Naive thymus-derived CD4-positive, alpha-beta T cell (primary cell): ENCODE measurements around the gene RTTN. TPM values are rescaled to one million over a fixed set of nuclear protein-coding genes. Genes with fewer than 3 reads are reported as not detected.

Source experiments
- ATAC-seq: fragments of 150-1000 bp; cut with Tn5 transposase; 2 replicates; pipeline ENCODE4 v1.10.0; 2021; ENCODE audit warnings: mild to moderate bottlenecking, moderate library complexity
- CTCF ChIA-PET: fragments of 350-600 bp; sonication (Branson Sonifier 250); formaldehyde crosslinking; loops from one replicate; lab custom pipeline; 2021; ENCODE audit warnings: antibody characterized with exemption; lab: Charles Lee
- POLR2A ChIA-PET: fragments of 350-600 bp; sonication (Branson Sonifier 250); formaldehyde crosslinking; loops from one replicate; lab custom pipeline; 2021; ENCODE audit warnings: antibody characterized with exemption, inconsistent platforms; lab: Charles Lee
- DNase-seq, 9 donors: peaks; one replicate each; pipeline versions ENCODE4 v3.0.0 to v3.0.0-alpha.2; 2020 to 2022; ENCODE audit warnings: mixed read lengths in 1 of 9
- H3K27ac ChIP-seq: one replicate; pipeline ENCODE4 v1.7.0; 2013; ENCODE audit warnings: mild to moderate bottlenecking, low read depth, low read length, moderate library complexity
- H3K27me3 ChIP-seq, 2 donors: one replicate each; pipeline ENCODE4 v1.7.0; 2013; ENCODE audit warnings: low read length in 2 of 2, mild to moderate bottlenecking in 2 of 2, moderate library complexity in 2 of 2; ENCODE audit not compliant: control insufficient read depth in 2 of 2, insufficient read depth in 2 of 2
- H3K36me3 ChIP-seq, 3 experiments: 1 replicate in 2 of 3; 2 replicates in 1 of 3; pipeline ENCODE4 v1.7.0; 2013; ENCODE audit warnings: low read length in 3 of 3, mild to moderate bottlenecking in 3 of 3, moderate library complexity in 1 of 3; ENCODE audit not compliant: insufficient read depth in 3 of 3, control insufficient read depth in 2 of 3
- H3K4me1 ChIP-seq, 2 donors: one replicate each; pipeline ENCODE4 v1.7.0; 2013; ENCODE audit warnings: low read length in 2 of 2, mild to moderate bottlenecking in 2 of 2, moderate library complexity in 1 of 2; ENCODE audit not compliant: control insufficient read depth in 2 of 2, insufficient read depth in 2 of 2
- H3K4me3 ChIP-seq: 2 replicates; pipeline ENCODE4 v1.7.0; 2013; ENCODE audit warnings: mild to moderate bottlenecking, low read length
- H3K9me3 ChIP-seq, 3 experiments: 1 replicate in 2 of 3; 2 replicates in 1 of 3; pipeline ENCODE4 v1.7.0; 2013; ENCODE audit warnings: low read length in 3 of 3; ENCODE audit not compliant: control insufficient read depth in 2 of 3
- H3K27ac Mint-ChIP-seq, 9 donors: one replicate each; pipeline ENCODE4 v1.8.0; 2020 to 2022; ENCODE audit warnings: mixed read lengths in 9 of 9, mild to moderate bottlenecking in 8 of 9, moderate library complexity in 5 of 9, inconsistent platforms in 2 of 9
- H3K27me3 Mint-ChIP-seq, 5 donors: one replicate each; pipeline ENCODE4 v1.8.0; 2021 to 2022; ENCODE audit warnings: mixed read lengths in 5 of 5, mild to moderate bottlenecking in 1 of 5
- H3K36me3 Mint-ChIP-seq, 5 donors: one replicate each; pipeline ENCODE4 v1.8.0; 2020 to 2022; ENCODE audit warnings: mixed read lengths in 5 of 5, mild to moderate bottlenecking in 3 of 5, inconsistent platforms in 1 of 5
- H3K4me1 Mint-ChIP-seq, 7 donors: one replicate each; pipeline ENCODE4 v1.8.0; 2020 to 2022; ENCODE audit warnings: mixed read lengths in 7 of 7, mild to moderate bottlenecking in 3 of 7, inconsistent platforms in 1 of 7
- H3K4me3 Mint-ChIP-seq, 10 donors: one replicate each; pipeline ENCODE4 v1.8.0; 2020 to 2022; ENCODE audit warnings: mild to moderate bottlenecking in 10 of 10, mixed read lengths in 10 of 10, moderate library complexity in 6 of 10, inconsistent platforms in 2 of 10
- H3K9me3 Mint-ChIP-seq, 11 donors: one replicate each; pipeline ENCODE4 v1.8.0; 2020 to 2022; ENCODE audit warnings: mixed read lengths in 11 of 11, mild to moderate bottlenecking in 4 of 11, inconsistent platforms in 1 of 11, moderate library complexity in 1 of 11
- intact Hi-C, 2 donors: fragments of 100-400 bp; cut with micrococcal nuclease; formaldehyde crosslinking; loops; one replicate each; pipeline ENCODE4 v1.15.1; 2023
- polyA plus RNA-seq, 2 donors: library from polyadenylated mRNA; unstranded; fragments of 300-500 nt; fragmentation: Illumina TruSeq; gene quantifications; one replicate each; pipeline ENCODE4 v1.2.3, GENCODE V29; 2021
- total RNA-seq, 6 experiments: library from RNA in 5 of 6; stranded (reverse) in 5 of 6; gene quantifications; 1 replicate in 5 of 6; 2 replicates in 1 of 6; pipeline ENCODE4 v1.2.3 and lab custom pipeline; 2021 to 2026

Gene RTTN
- total and polyA plus RNA-seq, 7 experiments from 2014 or later = 2.8 to 33.2 (median 27.0) TPM

DNA sequence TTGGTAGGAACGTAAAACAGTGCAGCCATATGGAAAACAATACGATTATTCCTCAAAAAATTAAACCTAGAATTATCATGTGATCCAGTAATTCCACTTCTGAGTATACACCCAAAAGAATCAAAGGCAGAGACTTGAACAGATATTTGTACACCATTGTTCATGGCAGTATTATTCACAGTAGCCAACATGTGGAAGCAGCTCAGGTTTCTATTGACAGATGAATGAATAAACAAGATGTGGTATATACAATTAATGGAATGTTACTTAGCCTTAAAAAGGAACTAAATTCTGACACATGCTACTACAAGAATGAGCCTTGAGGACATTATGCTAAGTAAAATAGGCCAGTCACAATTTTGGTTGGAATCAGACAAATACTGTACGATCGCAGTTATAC lies 14.2 kb upstream of the RTTN start:
- H3K4me3 ChIP-seq = no peak overlapping the region
- no peak overlapping the region for H3K4me3 Mint-ChIP-seq
- peaks cover 38 to 65% (median 59%) of the 10 kb centered on the region in 5 donors for H3K27me3 Mint-ChIP-seq
- ATAC-seq (no peak), DNase-seq (no peak)
- CTCF ChIA-PET = no interaction called here
- POLR2A ChIA-PET = no interaction called here
- H3K36me3 Mint-ChIP-seq = no peaks in the 10 kb centered on the region
- no peak overlapping the region for H3K27ac ChIP-seq
- H3K27ac Mint-ChIP-seq = no peak overlapping the region
- H3K9me3 ChIP-seq = no peaks in the 10 kb centered on the region
- peaks cover 0 to 4% (median 0%) of the 10 kb centered on the region in 7 donors for H3K4me1 Mint-ChIP-seq
- H3K9me3 Mint-ChIP-seq = peaks cover 0 to 2% (median 0%) of the 10 kb centered on the region in 11 donors
- intact Hi-C loops = no loop called here
- peaks cover 0 to 7% of the 10 kb centered on the region in 2 donors for H3K27me3 ChIP-seq
- H3K36me3 ChIP-seq = no peaks in the 10 kb centered on the region
- H3K4me1 ChIP-seq = no peaks in the 10 kb centered on the region

GRCh38 chr18:70216788-70217187 lies 11.3 kb upstream of the RTTN start:
- Mint-ChIP-seq H3K27me3 (peaks cover 36 to 59% (median 45%) of the 10 kb centered on the region in 5 donors), H3K4me3 (no peak overlapping the region), H3K27ac (no peak overlapping the region), H3K9me3 (peaks cover 0 to 2% (median 0%) of the 10 kb centered on the region in 11 donors), H3K4me1 (peaks cover 0 to 4% (median 0%) of the 10 kb centered on the region in 7 donors), H3K36me3 (no peaks in the 10 kb centered on the region)
- DNase-seq (no peak), ATAC-seq (no peak)
- CTCF ChIA-PET = no interaction called here
- Histone ChIP-seq H3K4me3 (no peak overlapping the region), H3K9me3 (no peaks in the 10 kb centered on the region), H3K4me1 (no peaks in the 10 kb centered on the region), H3K27me3 (peaks cover 0 to 3% of the 10 kb centered on the region in 2 donors), H3K36me3 (no peaks in the 10 kb centered on the region), H3K27ac (no peak overlapping the region)
- POLR2A ChIA-PET = interaction anchor here (1.5 kb wide), 1 partner anchor 11 kb away, joined by 3 read pairs; the partner anchor contains the start of gene RTTN
- intact Hi-C loops = no loop called here

- intact Hi-C loops = loop anchor here in 1 of 2 donors (5.0 to 10.0 kb wide), 2 partner anchors 250 to 312 kb away; no protein-coding TSS in a partner anchor
Observed at GRCh38 chr18:70207181-70207580, 1.7 kb upstream of the RTTN start.

GRCh38 chr18:70200286-70200685 lies 5.2 kb downstream of the RTTN start:
- no peaks in the 10 kb centered on the region for H3K27me3 ChIP-seq
- no peaks in the 10 kb centered on the region for H3K27me3 Mint-ChIP-seq
- no peak overlapping the region for H3K4me3 Mint-ChIP-seq
- peaks cover 5 to 36% (median 25%) of the 10 kb centered on the region in 7 donors for H3K4me1 Mint-ChIP-seq
- no peaks in the 10 kb centered on the region for H3K9me3 ChIP-seq
- H3K4me1 ChIP-seq = peaks cover 0 to 9% of the 10 kb centered on the region in 2 donors
- no peak overlapping the region for H3K27ac ChIP-seq
- ChIA-PET POLR2A (no interaction called here), CTCF (no interaction called here)
- DNase-seq (no peak), ATAC-seq (no peak)
- peak overlapping the region in 1 of 9 donors; percentile 52 for H3K27ac Mint-ChIP-seq
- H3K36me3 Mint-ChIP-seq = peaks cover 7 to 40% (median 19%) of the 10 kb centered on the region in 5 donors
- peaks cover 0 to 2% (median 0%) of the 10 kb centered on the region in 11 donors for H3K9me3 Mint-ChIP-seq
- intact Hi-C loops = loop anchor here in 1 of 2 donors (10.0 kb wide), 1 partner anchor 305 kb away; no protein-coding TSS in a partner anchor
- peaks cover 4 to 54% (median 5%) of the 10 kb centered on the region in 3 experiments for H3K36me3 ChIP-seq
- H3K4me3 ChIP-seq = no peak overlapping the region

More at GRCh38 chr18:70207181-70207580, 1.7 kb upstream of the RTTN start:
- CTCF ChIA-PET = no interaction called here
- Histone ChIP-seq H3K4me3 (no peak overlapping the region), H3K4me1 (peaks cover 5 to 9% of the 10 kb centered on the region in 2 donors), H3K27me3 (no peaks in the 10 kb centered on the region), H3K27ac (no peak overlapping the region), H3K36me3 (peaks cover 0 to 6% (median 0%) of the 10 kb centered on the region in 3 experiments), H3K9me3 (no peaks in the 10 kb centered on the region)
- H3K4me1 Mint-ChIP-seq = peaks cover 7 to 40% (median 31%) of the 10 kb centered on the region in 7 donors
- POLR2A ChIA-PET = interaction anchor here (0.6 kb wide), 1 partner anchor 81 kb away, joined by 3 read pairs; no protein-coding TSS in a partner anchor
- ATAC-seq (no peak), DNase-seq (no peak)
- H3K4me3 Mint-ChIP-seq = peak overlapping the region in 5 of 10 donors; percentile 1 to 99 (median 97)
- H3K27ac Mint-ChIP-seq = peak overlapping the region in 3 of 9 donors; percentile 99 to 100 (median 99)
- peaks cover 0 to 2% (median 0%) of the 10 kb centered on the region in 11 donors for H3K9me3 Mint-ChIP-seq
- H3K36me3 Mint-ChIP-seq = peaks cover 0 to 5% (median 3%) of the 10 kb centered on the region in 5 donors
- H3K27me3 Mint-ChIP-seq = peaks cover 0 to 15% (median 4%) of the 10 kb centered on the region in 5 donors

GRCh38 chr18:70197844-70198243 lies 7.6 kb downstream of the RTTN start:
- Mint-ChIP-seq H3K4me1 (peaks cover 3 to 18% (median 5%) of the 10 kb centered on the region in 7 donors), H3K4me3 (no peak overlapping the region), H3K27me3 (no peaks in the 10 kb centered on the region), H3K36me3 (peaks cover 7 to 60% (median 28%) of the 10 kb centered on the region in 5 donors), H3K27ac (no peak overlapping the region), H3K9me3 (no peaks in the 10 kb centered on the region)
- H3K4me1 ChIP-seq = no peaks in the 10 kb centered on the region
- H3K9me3 ChIP-seq = no peaks in the 10 kb centered on the region
- POLR2A ChIA-PET = no interaction called here
- intact Hi-C loops = no loop called here
- H3K27me3 ChIP-seq = no peaks in the 10 kb centered on the region
- DNase-seq (no peak), ATAC-seq (no peak)
- CTCF ChIA-PET = no interaction called here
- peaks cover 4 to 73% (median 5%) of the 10 kb centered on the region in 3 experiments for H3K36me3 ChIP-seq
- no peak overlapping the region for H3K27ac ChIP-seq
- H3K4me3 ChIP-seq = no peak overlapping the region

GRCh38 chr18:70197026-70197425 lies 8.5 kb downstream of the RTTN start:
- Histone ChIP-seq H3K27me3 (no peaks in the 10 kb centered on the region), H3K36me3 (peaks cover 4 to 81% (median 5%) of the 10 kb centered on the region in 3 experiments), H3K9me3 (no peaks in the 10 kb centered on the region), H3K27ac (no peak overlapping the region), H3K4me1 (no peaks in the 10 kb centered on the region), H3K4me3 (no peak overlapping the region)
- no peaks in the 10 kb centered on the region for H3K27me3 Mint-ChIP-seq
- ChIA-PET CTCF (interaction anchor here (3.9 kb wide), 1 partner anchor 238 kb away, joined by 18 read pairs; no protein-coding TSS in a partner anchor), POLR2A (no interaction called here)
- no peak overlapping the region for H3K27ac Mint-ChIP-seq
- intact Hi-C loops = no loop called here
- DNase-seq (no peak), ATAC-seq (no peak)
- no peaks in the 10 kb centered on the region for H3K9me3 Mint-ChIP-seq
- no peak overlapping the region for H3K4me3 Mint-ChIP-seq
- peaks cover under 1 to 18% (median 2%) of the 10 kb centered on the region in 7 donors for H3K4me1 Mint-ChIP-seq
- peaks cover 7 to 60% (median 26%) of the 10 kb centered on the region in 5 donors for H3K36me3 Mint-ChIP-seq
